Activated CD8-positive, alpha-beta memory T cell treated with anti-CD3 and anti-CD28 coated beads, Interleukin-2, amount 50 U/mL, for 4 hours (primary cell): ENCODE data around the gene CST9.

Experiments
- DNase-seq: peaks from one replicate; pipeline ENCODE4 v3.0.0-alpha.2; 2020

Gene CST9, protein sequence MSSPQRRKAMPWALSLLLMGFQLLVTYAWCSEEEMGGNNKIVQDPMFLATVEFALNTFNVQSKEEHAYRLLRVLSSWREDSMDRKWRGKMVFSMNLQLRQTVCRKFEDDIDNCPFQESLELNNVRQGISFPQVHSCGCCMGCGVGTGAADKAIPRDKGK

DNA sequence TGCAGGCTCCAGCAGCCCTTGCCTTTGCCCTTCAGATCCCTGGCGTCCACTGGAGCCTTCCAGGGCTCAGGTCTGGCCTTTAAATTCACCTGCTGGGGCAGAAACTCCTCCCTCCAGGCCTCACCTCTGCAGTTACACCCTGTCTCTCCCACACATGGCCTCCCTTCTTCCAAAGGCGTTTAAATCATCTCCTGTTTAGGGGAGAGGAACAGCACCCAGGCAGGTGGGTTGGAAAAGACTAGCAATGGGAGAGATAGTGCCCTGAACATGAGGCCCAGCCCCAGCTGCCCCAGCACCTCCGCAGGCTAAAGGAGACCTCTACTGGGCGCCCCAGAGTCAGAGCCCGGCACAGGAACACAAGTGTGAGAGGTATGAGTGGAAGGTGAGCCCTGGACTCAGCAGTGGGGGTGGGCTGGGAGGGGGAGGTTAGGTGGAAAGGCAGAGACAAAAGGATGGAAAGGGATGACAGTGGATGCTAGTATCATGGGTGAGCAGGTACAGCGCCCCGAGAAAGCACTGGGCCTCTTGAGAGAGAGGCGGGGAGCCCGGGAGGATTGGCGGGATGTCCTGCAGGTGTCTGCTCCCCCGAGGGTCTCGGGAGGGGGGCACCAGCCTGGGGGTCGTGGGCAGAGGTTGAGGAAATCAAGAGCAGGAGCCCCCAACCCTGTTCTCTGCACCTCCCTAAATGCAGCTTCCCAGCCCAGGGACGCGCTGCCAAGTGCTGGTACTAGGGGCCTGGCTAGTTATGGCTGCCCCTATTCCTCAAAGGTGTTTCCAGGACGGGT lies at the start of gene CST9:
CST9 (minus strand) TSS at position 51 of the 785 bp plus-strand sequence. CDS start 53 bp downstream, outside the sequence.
- DNase-seq = no peak

DNA sequence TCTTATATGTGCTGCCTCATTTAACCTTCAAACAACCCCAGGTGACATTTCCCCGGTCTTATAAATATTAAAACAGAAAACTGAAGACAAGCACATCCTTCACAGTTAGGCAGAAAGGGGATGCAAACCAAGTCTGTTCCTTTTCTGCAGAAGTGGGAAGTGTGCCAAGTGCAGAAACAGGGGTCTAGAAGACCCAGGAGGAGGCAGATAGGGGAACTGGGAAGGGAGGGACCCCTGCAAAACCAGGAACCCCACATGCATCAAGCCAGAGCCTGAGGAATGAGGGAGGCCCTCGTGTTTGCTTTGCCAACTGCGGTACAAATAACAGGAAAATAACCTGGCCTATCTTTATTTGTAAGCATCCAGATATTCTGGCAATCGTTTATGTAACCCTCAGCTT lies 49.0 kb upstream of the CST9 start:
- DNase-seq = no peak

DNA sequence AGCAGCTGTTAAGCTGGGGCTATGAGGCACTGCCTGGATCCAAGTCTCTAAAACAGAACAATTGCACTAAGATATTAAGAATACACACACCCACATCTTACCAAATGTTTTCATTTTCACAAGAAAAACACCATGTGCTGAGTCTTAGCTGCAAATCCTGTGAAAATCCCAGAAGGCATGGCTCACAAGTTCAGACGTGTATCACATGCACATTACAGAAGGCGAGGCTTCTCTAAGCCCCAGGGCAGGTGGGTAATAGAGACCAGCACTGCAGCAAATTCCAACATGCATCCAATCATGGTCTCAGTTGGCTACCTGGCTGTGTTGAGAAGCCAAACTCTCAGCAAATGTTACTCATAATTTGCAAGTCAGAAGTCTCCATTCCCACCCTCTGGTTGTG lies 48.3 kb upstream of the CST9 start:
- DNase-seq = no peak

DNA sequence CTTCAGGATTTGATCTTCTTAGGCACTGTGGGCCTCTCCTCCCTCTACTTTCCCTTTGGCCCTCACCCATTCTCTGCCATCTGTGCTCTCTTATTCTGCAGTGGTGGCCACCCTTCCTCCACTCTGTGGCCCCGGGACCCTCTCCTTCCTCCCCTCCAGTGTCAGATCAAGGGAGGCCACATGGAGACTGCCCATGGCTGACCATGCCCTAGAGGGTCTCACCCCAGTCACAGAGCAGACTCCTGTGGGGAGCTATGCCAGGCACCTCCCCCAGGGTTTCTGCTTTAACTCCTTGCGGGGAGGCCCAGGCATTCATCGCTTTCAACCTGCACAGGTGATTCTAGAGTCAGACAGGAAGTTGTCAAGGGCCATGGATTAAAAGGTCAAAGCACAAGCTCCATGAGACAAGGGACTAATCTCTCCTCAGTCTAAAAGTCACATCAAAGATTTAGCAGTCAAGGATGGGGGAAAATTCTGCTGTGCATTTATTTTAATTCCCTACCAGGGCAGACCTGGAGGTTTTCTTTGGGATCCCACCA lies 47.8 kb upstream of the CST9 start:
- DNase-seq = no peak

DNA sequence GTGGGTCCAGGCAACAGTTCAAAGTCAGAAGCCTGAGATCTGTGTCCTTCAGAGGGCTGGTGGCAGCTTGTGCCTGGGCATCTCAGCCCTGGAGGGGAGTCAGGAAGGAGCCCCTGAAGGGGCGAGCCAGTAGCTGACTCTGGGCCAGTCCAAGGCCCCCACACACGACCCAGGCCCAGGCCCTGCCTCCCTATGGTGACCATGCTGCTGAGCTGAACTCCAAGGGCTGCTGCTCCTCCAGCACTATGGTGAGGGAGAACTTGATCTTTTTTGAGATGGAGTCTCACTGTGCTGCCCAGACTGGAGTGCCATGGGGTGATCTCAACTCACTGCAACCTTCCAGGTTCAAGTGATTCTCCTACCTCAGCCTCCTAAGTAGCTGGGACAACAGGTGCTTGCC lies 47.2 kb upstream of the CST9 start:
- DNase-seq = no peak

DNA sequence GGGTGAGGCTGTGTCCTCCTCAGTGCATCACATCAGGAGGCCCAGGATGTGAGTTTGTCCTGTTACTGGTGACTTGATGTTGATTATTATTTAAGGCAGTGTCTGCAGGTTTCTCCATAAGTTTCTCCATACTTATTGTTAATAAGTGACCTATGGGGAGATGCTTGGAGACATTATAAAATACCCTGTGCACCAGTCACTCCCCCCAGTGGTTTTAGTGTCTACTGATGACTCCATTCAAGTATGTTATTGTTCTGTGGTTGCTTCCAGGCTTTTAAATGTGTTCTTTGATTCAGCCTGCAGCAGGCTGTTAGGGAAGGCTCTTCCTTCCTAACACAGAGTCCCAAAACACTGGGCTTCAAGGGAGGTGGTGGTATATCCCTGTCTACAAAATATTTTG lies 46.7 kb upstream of the CST9 start:
- DNase-seq = no peak

DNA sequence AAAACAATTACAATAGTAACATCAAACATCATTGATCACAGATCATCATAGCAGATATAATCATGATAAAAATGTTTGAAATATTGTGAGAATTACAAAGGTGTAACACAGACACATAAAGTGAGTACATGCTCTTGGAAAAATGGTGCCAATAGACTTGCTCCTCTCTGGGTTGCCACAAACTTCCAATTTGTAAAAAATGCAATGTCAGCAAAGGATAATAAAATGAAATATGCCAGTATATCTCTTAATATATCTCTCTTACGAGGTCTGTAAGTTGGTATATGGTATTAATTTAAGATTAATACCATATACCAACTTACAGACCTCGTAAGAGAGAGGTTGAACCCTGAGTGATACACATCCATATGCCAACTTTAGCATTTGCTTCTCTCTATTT lies 45.4 kb upstream of the CST9 start:
- DNase-seq = no peak

DNA sequence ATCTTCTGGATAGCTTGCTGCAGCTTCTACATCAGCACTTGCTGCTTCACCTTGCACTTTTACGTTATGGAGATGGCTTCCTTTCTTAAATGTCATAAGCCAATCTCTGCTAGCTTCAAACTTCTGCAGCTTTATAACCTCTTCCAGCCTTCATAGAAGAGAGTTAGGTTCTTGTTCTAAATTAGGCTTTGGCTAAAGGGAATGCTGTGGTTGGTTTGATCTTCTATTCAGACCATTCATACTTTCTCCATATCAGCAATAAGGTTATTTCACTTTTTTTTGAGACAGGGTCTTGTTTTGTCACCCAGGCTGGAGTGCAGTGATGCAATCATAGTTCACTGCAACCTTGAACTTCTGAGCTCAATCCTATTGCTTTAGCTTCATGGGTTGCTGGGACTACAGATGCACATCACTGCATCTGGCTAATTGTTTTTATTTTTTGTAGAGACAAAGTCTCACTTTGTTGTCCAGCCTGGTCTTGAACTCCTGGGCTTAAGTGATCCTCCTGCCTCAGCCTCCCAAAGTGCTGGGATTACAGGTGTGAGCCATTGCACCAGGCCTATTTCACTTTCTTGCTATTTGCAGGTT lies 44.2 kb upstream of the CST9 start:
- no peak for DNase-seq

DNA sequence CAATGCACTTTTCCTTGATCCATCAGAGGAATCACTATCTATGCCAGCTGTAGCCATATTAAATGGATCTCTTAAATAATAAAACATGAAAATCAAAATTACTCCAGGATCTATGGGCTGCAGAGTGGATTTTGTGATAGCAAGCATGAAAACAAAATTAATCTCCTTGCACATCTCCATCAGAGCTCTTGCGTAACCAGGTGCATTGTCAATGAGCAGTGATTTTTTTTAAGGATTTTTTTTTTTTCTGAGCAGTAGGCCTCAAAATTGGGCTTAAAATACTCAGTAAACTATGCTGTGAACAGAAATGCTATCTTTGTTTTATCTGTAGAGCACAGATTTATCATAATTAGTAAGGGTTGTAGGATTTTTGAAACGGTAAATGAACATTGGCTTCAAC lies 43.5 kb upstream of the CST9 start:
- no peak for DNase-seq

DNA sequence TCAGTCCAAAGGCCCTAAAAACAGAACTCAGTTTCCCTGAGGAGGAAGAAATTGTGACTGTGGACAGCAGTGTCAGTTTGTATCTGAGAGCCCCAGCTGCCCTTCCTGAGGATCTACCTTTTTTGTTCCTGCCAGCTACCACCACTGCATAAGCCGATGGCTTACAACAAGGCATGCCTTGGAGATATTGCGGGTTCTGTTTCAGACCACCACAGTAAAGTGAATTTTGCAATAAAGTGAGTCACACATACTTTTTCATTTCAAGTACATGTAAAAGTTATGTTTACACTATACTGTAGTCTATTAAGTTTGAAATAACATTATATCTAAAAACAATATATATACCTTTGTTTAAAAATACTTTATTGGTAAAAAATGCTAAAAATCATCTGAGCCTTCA lies 41.6 kb upstream of the CST9 start:
- no peak for DNase-seq

DNA sequence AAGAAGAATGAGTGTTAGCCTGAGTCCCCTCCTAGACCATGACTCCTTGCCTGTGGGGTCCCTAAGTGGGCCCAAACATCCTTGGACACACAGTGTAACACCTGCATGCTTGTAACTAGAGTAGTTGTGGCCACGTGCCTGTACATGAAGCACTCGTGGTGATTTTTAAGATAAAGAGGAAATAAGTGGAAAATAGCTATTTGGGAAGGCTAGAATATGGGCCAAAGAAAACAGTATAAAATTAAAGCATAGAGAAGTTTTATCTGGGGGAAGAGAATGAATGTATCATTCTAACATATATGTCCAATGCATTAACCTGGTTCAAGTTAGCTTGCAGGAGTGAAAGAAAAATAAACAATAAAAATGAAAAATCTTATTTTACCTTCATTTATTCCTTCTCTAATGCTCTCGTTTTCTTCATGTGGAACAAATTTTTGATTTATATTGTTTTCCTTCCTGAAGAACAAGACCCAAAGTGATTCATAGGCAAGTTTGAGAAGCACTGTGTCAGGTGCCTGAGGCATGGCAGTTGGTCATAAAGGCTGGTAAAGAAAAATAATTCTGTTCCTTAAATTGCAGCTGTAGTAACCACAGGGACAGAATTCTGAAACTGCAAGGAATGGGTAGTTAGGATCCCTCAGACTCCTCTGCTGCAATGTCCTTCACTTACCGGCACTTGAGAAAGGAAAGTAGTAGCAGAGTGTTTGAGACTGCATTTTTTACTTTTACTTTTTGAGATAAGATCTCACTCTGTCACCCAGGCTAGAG lies 40.6 kb upstream of the CST9 start:
- no peak for DNase-seq

DNA sequence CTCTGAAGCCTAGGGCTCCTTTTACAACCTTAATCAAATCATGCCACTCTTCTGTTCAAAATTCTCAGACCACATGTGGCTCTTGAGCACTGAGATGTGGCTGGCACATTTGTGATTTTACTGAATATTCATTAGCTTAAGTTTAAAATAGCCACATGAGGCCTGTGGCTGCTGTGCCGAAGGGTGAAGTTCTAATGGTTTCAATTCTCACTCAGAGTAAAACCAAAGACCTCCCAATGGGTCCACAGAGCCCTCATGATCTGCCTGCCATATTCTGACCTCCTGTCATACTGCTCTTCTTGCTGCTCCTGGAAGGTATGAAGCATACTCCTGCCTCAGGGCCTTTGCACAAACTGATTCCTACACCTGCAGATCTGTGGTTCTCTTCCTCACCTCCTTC lies 39.9 kb upstream of the CST9 start:
- no peak for DNase-seq

DNA sequence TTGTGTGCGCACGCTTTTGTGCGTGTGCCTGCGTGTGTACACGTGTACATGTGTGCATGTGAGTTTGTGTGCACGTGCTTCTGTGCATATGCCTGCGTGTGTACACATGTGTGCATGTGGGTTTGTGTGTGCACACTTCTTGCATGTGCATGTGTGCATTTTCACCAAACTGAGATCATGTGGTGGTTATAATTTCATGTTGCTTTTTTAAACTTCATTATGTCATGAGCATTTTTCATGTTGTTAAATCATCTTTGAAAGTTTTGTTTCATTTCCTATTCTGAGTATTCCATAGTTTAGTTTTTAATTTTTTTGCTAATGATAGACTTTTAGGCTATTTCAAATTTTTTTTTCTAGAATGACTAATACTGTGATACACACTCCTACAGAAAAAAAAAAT lies 38.4 kb upstream of the CST9 start:
- DNase-seq = no peak

DNA sequence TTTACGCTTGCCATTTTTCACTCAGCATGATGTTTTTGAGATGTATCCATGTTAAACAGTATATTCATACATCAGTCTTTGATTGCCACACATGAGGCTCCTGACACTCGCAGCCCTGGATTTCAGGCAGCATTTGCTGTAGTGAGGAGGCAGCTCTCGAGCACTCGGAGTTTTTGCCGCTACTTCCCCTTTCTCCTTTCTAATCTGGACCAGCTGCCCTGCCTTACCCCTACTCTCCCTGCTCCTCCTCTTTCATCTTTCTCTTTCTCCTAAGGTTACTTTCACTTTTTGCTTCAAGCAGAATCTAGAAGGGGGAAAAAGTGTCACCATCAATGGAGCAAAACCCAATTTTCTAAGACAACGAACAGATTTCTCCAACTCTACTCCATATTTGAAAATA lies 37.9 kb upstream of the CST9 start:
- DNase-seq = no peak

DNA sequence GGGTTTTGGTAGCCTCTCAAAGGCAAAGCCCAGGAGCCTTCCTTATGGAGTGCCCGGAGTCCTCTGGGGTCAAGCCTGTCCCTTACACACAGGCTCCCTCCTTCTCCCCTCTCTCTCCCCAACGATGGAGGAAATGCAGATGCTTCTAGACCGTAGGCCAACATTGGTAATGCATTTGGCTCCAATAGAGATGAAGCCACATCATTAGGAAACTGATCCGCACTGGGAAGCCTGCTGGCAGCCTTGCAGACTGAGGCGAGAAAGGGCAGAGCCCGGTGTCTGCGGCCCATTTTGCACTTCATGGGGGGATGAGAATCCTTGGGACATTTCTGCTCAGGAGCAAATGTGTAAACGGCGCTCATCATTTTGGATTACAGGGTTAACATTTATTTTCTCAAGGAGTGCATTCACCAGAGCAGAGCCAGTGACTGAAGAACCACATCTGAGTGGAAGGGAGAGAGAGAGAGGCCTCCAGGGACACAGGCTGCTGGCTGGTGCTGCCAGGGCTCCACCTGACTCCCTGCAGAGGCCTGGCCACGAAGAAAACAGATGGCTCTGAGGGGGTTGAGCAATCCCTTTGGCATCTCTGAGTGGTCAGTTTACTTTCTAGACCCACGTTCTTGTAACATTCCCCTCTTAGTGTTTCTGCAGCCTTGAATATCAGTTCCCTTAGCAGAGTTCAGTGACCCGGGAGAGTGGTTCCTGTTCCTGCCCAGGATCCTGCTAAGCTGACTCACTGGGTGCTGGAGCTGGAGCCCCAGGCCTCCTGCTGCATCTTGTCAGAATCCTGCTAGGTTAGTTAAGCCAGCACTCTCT lies 36.4 kb upstream of the CST9 start:
- no peak for DNase-seq

DNA sequence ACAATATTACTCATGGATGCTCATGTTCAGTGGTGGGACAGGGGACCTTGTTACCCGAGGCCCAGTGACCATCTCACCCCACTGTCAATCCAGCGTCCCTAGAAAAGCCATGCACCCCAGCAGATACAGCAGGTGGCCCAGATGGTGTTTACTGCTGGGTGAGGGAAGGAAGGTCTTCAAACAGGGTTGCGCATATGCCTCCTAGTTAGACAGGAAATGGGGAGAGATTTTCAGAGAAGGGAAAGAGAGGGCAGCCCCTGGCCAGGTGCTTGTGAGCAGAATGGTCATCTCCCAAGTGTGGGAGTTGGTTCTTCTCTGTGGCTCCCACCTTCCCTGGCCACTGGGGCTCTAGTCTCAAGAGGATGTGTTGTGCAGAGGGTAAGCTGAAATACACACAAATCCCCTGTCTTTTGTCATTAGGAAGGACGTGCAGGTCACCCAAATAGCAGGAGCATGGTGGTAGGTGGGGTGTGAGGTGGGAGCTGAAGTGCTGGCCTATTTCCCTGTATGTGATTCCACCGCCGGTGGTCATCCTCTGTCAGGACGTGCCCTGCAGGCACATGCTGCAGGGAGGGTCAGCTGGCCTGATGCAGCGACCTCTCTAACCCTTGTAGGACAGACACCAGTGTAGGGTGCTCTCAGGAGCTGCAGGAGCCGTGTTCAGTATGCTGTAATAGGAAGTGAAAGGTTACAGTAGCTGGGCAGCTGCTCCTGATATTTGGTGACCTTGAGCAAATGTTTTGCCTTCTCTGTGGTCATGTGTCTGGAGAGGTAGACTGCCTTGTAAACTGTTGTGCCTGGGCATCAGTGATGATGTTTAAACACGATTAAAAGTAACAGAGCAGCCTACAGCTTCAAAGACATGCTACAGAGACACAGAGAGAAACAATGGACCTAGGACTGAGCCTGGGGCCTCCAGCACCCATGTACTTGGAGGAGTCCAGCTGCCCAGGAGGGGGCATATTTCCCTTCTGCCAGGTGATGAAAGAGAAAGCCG lies 35.3 kb upstream of the CST9 start:
- DNase-seq = no peak

DNA sequence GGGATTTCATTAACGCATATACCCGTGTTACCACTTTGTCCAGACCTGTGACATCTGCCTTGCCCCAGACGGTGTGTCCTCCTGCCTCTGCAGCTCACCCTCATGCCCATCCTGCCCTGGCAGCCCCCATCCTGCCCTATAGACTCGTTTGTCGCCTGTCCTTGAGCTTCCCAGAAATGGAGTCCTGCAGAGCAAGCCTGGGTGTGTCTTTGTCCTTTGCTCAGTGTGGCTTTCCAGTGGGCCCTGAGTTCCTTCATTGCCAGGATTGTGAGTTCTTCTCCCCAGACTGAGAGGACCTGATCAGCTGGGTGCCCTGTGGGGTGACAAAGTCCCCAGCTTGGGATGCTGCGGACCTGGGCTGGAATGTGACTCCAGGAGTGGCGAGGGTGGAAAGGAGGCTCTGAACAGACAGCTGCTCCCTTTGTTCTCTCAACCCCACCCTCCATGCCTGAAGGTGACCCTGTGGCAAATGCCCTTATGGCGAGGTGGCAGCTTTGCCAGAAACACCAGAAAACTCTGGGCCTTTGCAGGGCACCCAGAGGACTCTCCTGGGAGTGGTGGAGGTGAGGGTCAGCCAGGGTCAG lies 34.4 kb upstream of the CST9 start:
- no peak for DNase-seq

DNA sequence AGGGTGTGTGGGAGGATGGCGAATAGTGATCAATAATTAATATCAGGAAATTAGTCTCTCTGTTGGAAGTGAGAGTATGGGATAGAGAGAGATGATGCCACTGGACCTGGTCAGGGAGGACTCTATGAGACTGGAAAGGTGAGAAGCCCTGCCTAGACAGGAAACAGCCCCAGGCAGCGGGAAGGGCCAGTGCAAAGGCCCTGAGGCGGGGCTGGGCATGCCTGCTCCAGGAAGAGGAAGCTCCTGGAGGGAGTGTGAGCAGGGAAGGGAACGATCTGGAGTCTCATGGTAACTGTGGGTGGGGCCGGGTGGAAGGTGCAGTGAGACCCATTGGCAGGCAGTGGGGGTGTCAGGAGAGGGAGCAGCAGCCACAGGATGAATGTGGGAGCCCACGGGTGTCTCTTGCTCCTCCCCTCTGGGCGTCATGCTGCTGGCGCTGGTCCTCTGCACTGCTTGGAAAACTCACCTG lies 33.8 kb upstream of the CST9 start:
- no peak for DNase-seq

DNA sequence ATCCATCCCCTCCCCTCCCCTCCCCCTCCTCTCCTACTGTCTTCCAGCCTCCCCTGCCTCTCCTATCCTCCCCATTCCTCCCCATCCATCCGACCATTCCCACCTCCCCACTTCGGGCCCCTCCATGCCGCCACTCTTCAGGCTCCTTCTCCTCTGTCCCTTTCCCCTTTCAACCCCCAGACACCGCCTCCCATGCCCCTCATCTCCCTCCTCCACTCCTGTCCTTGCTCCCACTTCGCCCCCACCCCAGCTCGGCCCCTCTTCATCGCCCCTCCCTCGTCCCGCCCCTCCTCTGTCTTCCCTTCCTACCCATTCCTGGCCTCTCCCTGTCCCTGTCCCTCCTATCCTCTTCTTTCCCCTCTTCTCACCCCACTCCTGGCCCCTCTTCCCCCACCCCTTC lies 32.6 kb upstream of the CST9 start:
- DNase-seq = no peak

DNA sequence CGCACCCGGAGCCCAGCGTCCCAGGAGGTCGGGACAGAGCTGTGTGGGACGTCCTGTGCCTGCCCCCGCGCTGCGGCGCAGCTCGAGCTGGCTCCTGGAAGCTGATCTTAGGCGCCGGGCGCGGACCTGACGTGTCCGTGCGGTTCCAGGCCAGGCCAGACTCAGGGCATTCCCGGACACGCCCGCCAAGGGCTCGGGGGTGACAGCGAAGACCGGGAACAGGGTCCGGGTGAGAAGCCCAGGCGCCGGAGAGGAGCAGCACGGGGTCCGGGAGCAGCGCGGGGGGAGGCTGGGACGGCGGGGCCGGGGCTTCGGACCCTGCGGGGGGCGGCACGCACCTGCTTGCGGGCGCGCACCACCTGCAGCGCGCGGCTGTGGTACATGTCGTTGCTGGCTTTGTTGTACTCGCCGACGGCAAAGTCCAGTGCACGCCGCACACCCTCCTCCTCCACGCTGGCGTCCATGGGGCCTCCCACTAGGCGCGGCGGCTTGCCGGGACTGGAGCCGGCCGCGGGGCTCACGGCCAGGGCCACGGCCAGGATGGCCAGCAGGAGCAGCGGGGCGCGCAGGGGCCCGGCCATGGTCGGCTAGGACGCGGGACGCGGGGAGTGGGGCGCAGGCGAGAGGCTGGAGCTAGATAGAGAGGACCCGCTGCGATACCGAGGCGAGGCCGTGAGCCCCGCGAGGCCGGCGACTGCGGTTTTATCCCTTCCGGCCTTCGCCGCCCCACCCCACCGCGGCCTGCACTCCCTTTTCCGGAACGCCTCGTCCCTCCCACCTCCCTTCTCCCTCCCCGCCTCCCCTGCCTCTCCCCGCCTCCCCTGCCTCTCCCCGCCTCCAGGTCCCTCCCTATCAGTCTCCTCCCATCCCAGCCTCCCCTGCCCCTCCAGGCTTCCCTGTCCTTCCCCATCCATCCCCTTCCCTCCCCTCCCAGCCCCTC lies 31.8 kb upstream of the CST9 start, which contains the start of gene CST3:
CST3 (minus strand) TSS at position 674 of the 940 bp plus-strand sequence; CDS start at position 581, 93 bp downstream.
- DNase-seq = no peak
